ENCODE results near the gene USP9Y. TPM values are rescaled to one million over a fixed set of nuclear protein-coding genes. Genes with fewer than 3 reads are reported as not detected.

Gene USP9Y
- total RNA-seq, 1 experiment from 2014 or later, result 1.6 TPM

Other genes with a start within 250 kb of the USP9Y start
- 11.1 and 11.6 TPM in 2 replicates for gene DDX3Y, start 203.6 kb downstream of the USP9Y start, total RNA-seq (2014; rRNA removed; shearing (Covaris generic))

Data from M059J (cell line).